OCI-LY7 (cell line): ENCODE data around the gene ISG20L2. TPM values are rescaled to one million over a fixed set of nuclear protein-coding genes. Genes with fewer than 3 reads are reported as not detected.

Source experiments
- BruUV-seq: library from RNA; stranded (reverse); fragments of 400-500 nt; replicated peaks from 2 replicates; lab custom pipeline; 2021; lab: Mats Ljungman, UMichigan
- CTCF ChIA-PET: fragments of 300-600 bp; sonication (Branson Sonifier 250); formaldehyde crosslinking; loops from one replicate; lab custom pipeline; 2022; ENCODE audit warnings: antibody characterized with exemption; ENCODE audit not compliant: unreplicated experiment; lab: Charles Lee
- POLR2A ChIA-PET: fragments of 300-600 bp; sonication (Branson Sonifier 250); formaldehyde crosslinking; loops from one replicate; lab custom pipeline; 2022; ENCODE audit warnings: antibody characterized with exemption; lab: Charles Lee
- DNase-seq: peaks from one replicate; pipeline ENCODE4 v3.0.0-alpha.2; 2015; ENCODE audit warnings: low spot score
- H2AFZ ChIP-seq: fragments of 200-600 bp; sonication (generic), shearing (Covaris generic); 2 replicates; pipeline ENCODE4 v1.6.1; 2014; ENCODE audit warnings: mild to moderate bottlenecking, antibody characterized with exemption, low read length, moderate library complexity
- H3K27ac ChIP-seq: fragments of 200-600 bp; sonication (generic); 2 replicates; pipeline ENCODE4 v1.5.1; 2014; ENCODE audit warnings: mixed run types, low read depth, mild to moderate bottlenecking, moderate library complexity, low read length, inconsistent platforms; ENCODE audit not compliant: poor library complexity, severe bottlenecking
- H3K36me3 ChIP-seq: fragments of 200-600 bp; sonication (generic); 2 replicates; pipeline ENCODE4 v1.6.1; 2014; ENCODE audit warnings: mild to moderate bottlenecking, antibody characterized with exemption, low read length, moderate library complexity, mixed read lengths; ENCODE audit not compliant: insufficient read depth
- H3K4me1 ChIP-seq: fragments of 200-600 bp; sonication (generic); 2 replicates; pipeline ENCODE4 v1.5.1; 2014; ENCODE audit warnings: mild to moderate bottlenecking, low read length; ENCODE audit not compliant: insufficient read depth, poor library complexity, severe bottlenecking
- H3K4me2 ChIP-seq: fragments of 200-600 bp; sonication (generic); 2 replicates; pipeline ENCODE4 v1.6.1; 2014; ENCODE audit warnings: mild to moderate bottlenecking, low read length
- H3K4me3 ChIP-seq: fragments of 200-600 bp; sonication (generic); 2 replicates; pipeline ENCODE4 v1.5.1; 2014; ENCODE audit warnings: mild to moderate bottlenecking, low read depth, low read length; ENCODE audit not compliant: poor library complexity, severe bottlenecking
- H3K79me2 ChIP-seq: fragments of 200-600 bp; sonication (generic); 2 replicates; pipeline ENCODE4 v1.6.1; 2016; ENCODE audit warnings: low read depth, mild to moderate bottlenecking, low read length, moderate library complexity, mixed read lengths; ENCODE audit not compliant: insufficient read depth
- H3K9me2 ChIP-seq: fragments of 200-600 bp; sonication (generic); 2 replicates; pipeline ENCODE4 v1.6.1; 2016; ENCODE audit warnings: mild to moderate bottlenecking, low read length, mixed read lengths; ENCODE audit not compliant: insufficient read depth
- H3K9me3 ChIP-seq: fragments of 200-600 bp; sonication (generic); 2 replicates; pipeline ENCODE4 v1.6.1; 2014; ENCODE audit warnings: mild to moderate bottlenecking, mixed run types, low read length, mixed read lengths
- H4K20me1 ChIP-seq: fragments of 200-600 bp; sonication (generic); 2 replicates; pipeline ENCODE4 v1.6.1; 2014; ENCODE audit warnings: mild to moderate bottlenecking, antibody characterized with exemption, low read length, moderate library complexity, mixed read lengths; ENCODE audit not compliant: insufficient read depth
- EZH2phosphoT487 ChIP-seq: fragments of 200-600 bp; sonication (generic); IDR thresholded peaks from 2 replicates; pipeline ENCODE4 v1.6.1; 2018; ENCODE audit warnings: low read depth, borderline replicate concordance, mild to moderate bottlenecking, mixed run types, antibody characterized with exemption, low read length, moderate library complexity, mixed read lengths
- intact Hi-C: fragments of 100-400 bp; cut with micrococcal nuclease; formaldehyde crosslinking; loops from one replicate; pipeline ENCODE4 v1.10.0; 2022; ENCODE audit not compliant: unreplicated experiment
- total RNA-seq, 2 experiments: library from RNA; depleted of rRNA in 1 of 2; stranded (reverse); fragments of >200 nt in 1 of 2; shearing (Covaris generic) in 1 of 2; gene quantifications; 2 replicates each; pipeline ENCODE4 v1.2.3, GENCODE V29; 2014 to 2022
- TF ChIP-seq, protein P1 (sequence below): fragments of 200-600 bp; sonication (generic); conservative IDR thresholded peaks from 2 replicates; pipeline ENCODE4 v1.5.1; 2014; ENCODE audit warnings: mild to moderate bottlenecking, antibody characterized with exemption, low read length, moderate library complexity, mixed read lengths

ISG20L2 gene
- total RNA-seq, 2 experiments from 2014 or later, result 37.9 to 74.1 TPM

DNA sequence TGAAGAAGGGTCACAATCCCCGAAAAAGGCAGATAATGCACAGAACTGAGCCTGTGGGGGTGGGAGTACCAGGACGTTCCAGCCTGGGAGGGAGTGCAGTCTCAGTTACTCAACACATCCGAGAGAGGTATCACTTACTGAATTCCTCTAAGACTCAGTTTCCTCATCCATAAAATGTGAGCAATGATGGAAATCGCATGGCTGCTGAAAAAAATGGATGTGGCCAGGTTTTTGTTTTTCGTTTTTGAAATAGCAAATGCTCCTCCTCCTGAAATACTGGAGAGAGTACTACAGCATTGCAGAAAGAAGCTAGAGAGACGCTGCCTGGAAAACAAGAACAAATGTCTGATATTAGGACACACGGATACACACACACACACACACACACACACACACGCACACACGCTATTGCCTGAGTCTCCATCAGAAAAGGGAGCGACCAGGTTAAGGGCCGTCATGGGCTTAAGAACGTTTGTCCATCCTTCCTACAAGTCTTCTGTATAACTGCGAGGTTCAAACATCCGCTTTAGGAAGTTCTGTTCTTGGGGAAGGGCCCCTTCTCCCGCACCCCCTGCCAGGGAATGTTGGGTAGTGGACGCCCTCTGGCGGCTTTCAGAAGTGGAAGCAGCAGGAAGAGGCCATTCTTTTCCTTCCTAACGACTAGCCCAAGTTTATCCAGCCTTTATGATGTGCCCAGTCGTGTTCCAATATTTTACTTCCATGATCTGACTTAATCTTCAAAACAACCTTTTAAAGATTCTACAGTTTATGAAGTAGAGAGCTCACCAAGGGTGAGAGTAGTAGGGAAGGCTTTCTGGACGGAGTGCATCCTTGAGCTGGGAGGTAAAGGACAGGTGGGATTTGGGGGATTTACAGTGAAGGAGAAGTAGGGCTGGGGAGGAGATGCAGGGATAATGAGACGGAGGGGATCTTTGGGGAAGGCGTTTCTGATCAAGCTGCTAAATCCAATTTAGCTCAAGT, 50.7 kb downstream of the ISG20L2 start:
- peak; percentile 56 for DNase-seq
- BruUV-seq, result no TSS peak
- POLR2A ChIA-PET, result interaction anchor here (0.9 to 1.3 kb wide), 2 partner anchors 20 to 50 kb away, joined by 3 read pairs; no protein-coding TSS in a partner anchor
- CTCF ChIA-PET, result interaction anchor here (0.5 to 1.4 kb wide), 3 partner anchors 17 to 54 kb away, joined by 3 to 6 read pairs (median 6); no protein-coding TSS in a partner anchor
- Histone ChIP-seq H3K27ac (no peak overlapping the region), H3K9me2 (no peaks in the 10 kb centered on the region), H3K9me3 (no peaks in the 10 kb centered on the region), H3K36me3 (no peaks in the 10 kb centered on the region), H3K79me2 (no peaks in the 10 kb centered on the region), H3K4me1 (no peaks in the 10 kb centered on the region), H3K4me3 (no peak overlapping the region), H2AFZ (no peak overlapping the region), H4K20me1 (no peaks in the 10 kb centered on the region), H3K4me2 (no peak overlapping the region)
- TF ChIP-seq EZH2phosphoT487, result no peak; the same call in none of the 2 replicates
- TF ChIP-seq, protein P1, sequence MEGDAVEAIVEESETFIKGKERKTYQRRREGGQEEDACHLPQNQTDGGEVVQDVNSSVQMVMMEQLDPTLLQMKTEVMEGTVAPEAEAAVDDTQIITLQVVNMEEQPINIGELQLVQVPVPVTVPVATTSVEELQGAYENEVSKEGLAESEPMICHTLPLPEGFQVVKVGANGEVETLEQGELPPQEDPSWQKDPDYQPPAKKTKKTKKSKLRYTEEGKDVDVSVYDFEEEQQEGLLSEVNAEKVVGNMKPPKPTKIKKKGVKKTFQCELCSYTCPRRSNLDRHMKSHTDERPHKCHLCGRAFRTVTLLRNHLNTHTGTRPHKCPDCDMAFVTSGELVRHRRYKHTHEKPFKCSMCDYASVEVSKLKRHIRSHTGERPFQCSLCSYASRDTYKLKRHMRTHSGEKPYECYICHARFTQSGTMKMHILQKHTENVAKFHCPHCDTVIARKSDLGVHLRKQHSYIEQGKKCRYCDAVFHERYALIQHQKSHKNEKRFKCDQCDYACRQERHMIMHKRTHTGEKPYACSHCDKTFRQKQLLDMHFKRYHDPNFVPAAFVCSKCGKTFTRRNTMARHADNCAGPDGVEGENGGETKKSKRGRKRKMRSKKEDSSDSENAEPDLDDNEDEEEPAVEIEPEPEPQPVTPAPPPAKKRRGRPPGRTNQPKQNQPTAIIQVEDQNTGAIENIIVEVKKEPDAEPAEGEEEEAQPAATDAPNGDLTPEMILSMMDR, result peak; percentile 97
- intact Hi-C loops, result loop anchor here (1.0 to 2.0 kb wide), 2 partner anchors 18 to 51 kb away; no protein-coding TSS in a partner anchor

DNA sequence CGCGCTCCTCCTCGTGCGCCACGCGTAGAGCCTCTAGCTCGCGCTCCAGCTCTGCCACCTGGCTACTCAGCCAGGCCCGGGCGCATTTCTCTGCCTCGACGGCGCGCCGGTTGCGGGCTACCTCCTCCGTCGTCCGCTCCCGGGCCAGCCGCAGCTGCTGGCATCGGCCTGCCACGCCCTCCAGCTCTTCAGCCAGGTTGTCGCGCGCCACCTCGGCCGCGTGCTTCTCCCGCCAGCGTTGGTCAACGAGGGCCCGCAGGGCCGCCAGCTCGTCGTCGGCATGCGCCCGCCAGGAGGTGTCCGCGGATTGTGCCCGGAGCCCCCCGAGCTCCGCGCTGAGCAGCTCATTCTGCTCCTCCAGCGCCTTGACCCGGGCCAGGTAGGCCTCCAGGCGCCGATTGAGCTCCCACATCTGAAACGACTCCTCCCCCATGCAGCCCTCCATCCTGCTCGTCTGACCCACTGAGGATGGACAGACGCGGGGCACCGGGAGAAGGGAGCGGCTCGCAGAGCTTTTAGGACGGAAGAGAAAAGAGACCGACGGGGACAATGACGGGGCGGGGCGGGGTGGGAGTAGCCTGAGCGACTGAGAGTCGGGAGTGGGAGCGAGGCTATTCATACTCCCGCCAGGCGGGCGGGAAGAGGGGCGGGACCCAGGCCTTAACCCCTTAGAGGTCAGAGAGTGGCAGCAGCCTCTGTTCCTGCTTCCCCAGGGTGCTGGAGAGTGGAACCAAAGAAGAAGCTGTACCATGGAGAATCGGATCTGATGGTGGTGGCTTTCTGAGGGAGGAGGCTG, 51.5 kb downstream of the ISG20L2 start, which contains the start of gene NES:
Gene NES, minus strand, starts transcription at position 588 of the 796 bp plus-strand sequence. Its CDS starts 143 bp downstream, at position 445.
- Histone ChIP-seq H4K20me1 (no peaks in the 10 kb centered on the region), H3K4me1 (no peaks in the 10 kb centered on the region), H3K79me2 (no peaks in the 10 kb centered on the region), H3K4me2 (no peak within 1 kb of the TSS), H3K36me3 (no peaks in the 10 kb centered on the region), H3K9me2 (no peaks in the 10 kb centered on the region), H2AFZ (no peak within 1 kb of the TSS), H3K9me3 (no peaks in the 10 kb centered on the region), H3K4me3 (no peak within 1 kb of the TSS), H3K27ac (no peak within 1 kb of the TSS)
- CTCF ChIA-PET, result interaction anchor here (0.5 to 1.4 kb wide), 2 partner anchors 20 to 53 kb away, joined by 3 to 6 read pairs; no protein-coding TSS in a partner anchor
- intact Hi-C loops, result no loop called here
- TF ChIP-seq, protein P1, result no peak
- no peak for TF ChIP-seq EZH2phosphoT487
- BruUV-seq, result no TSS peak
- POLR2A ChIA-PET, result no interaction called here
- no peak for DNase-seq
